Osteoblast (primary cell): ENCODE data around the gene GSTCD. TPM values are rescaled to one million over a fixed set of nuclear protein-coding genes. Genes with fewer than 3 reads are reported as not detected.
A peak's percentile ranks its signal among the peaks of the same experiment; 100 is the strongest.
"Not testable (repeated sequence)": the region's sequence is repeated elsewhere in the genome, so short reads cannot be mapped to it uniquely, and the experiment has no call there.

Experiments
- DNase-seq: peaks from one replicate; pipeline ENCODE4 v3.0.0; 2011; ENCODE audit warnings: low spot score, mixed read lengths; ENCODE audit not compliant: insufficient read length; ENCODE audit errors: missing footprints
- H2AFZ ChIP-seq: 2 replicates; pipeline ENCODE4 v1.6.0; 2011; ENCODE audit warnings: mild to moderate bottlenecking, low read length
- H3K27ac ChIP-seq: 2 replicates; pipeline ENCODE4 v1.5.1; 2011; ENCODE audit warnings: mild to moderate bottlenecking, low read depth, low read length, moderate library complexity
- H3K27me3 ChIP-seq: 2 replicates; pipeline ENCODE4 v1.6.0; 2012; ENCODE audit warnings: mild to moderate bottlenecking, control low read depth, inconsistent platforms, low read length, moderate library complexity; ENCODE audit not compliant: insufficient read depth
- H3K36me3 ChIP-seq: 2 replicates; pipeline ENCODE4 v1.5.1; 2011; ENCODE audit warnings: mild to moderate bottlenecking, low read length, control low read depth, moderate library complexity; ENCODE audit not compliant: insufficient read depth
- H3K4me1 ChIP-seq: 2 replicates; pipeline ENCODE4 v1.5.1; 2011; ENCODE audit warnings: mild to moderate bottlenecking, low read length, control low read depth, moderate library complexity; ENCODE audit not compliant: insufficient read depth
- H3K4me2 ChIP-seq: 2 replicates; pipeline ENCODE4 v1.6.0; 2011; ENCODE audit warnings: mild to moderate bottlenecking, low read length; ENCODE audit not compliant: insufficient read depth
- H3K4me3 ChIP-seq: fragments of 200-600 bp; sonication (generic); 3 replicates; pipeline ENCODE4 v1.5.1; 2012; ENCODE audit warnings: mild to moderate bottlenecking, low read length, inconsistent platforms; ENCODE audit not compliant: insufficient read depth
- H3K79me2 ChIP-seq: 2 replicates; pipeline ENCODE4 v1.6.0; 2012; ENCODE audit warnings: mild to moderate bottlenecking, low read length, control low read depth, inconsistent platforms; ENCODE audit not compliant: insufficient read depth
- H3K9me3 ChIP-seq: 2 replicates; pipeline ENCODE4 v1.5.1; 2011; ENCODE audit warnings: low read depth, low read length, control low read depth
- H4K20me1 ChIP-seq: 2 replicates; pipeline ENCODE4 v1.6.0; 2012; ENCODE audit warnings: mild to moderate bottlenecking, low read length, control low read depth; ENCODE audit not compliant: insufficient read depth
- CTCF ChIP-seq: IDR thresholded peaks from 2 replicates; pipeline ENCODE4 v1.5.1; 2011; ENCODE audit warnings: mild to moderate bottlenecking, low read depth, low read length, moderate library complexity; ENCODE audit errors: extremely low read depth
- total RNA-seq: library from RNA; depleted of rRNA; stranded (reverse); fragments of >200 nt; gene quantifications from 2 replicates; pipeline ENCODE4 v1.2.3, GENCODE V29; 2012

GSTCD gene
- total RNA-seq, 1 donor: 6.9 TPM

- no peaks in the 10 kb centered on the region for H3K4me1 ChIP-seq
- H3K4me2 ChIP-seq: no peak overlapping the region
- H3K4me3 ChIP-seq: no peak overlapping the region
- TF ChIP-seq CTCF: no peak
- H3K36me3 ChIP-seq: no peaks in the 10 kb centered on the region
- no peaks in the 10 kb centered on the region for H3K9me3 ChIP-seq
- H3K27ac ChIP-seq: no peak overlapping the region
- no peaks in the 10 kb centered on the region for H3K79me2 ChIP-seq
- no peak overlapping the region for H2AFZ ChIP-seq
- DNase-seq: no peak
- H3K27me3 ChIP-seq: no peaks in the 10 kb centered on the region
- H4K20me1 ChIP-seq: no peaks in the 10 kb centered on the region
Measured at GRCh38 chr4:105755375-105755774, 46.8 kb downstream of the GSTCD start.

GRCh38 chr4:105758958-105759357 is 50.4 kb downstream of the GSTCD start:
- Histone ChIP-seq H3K27me3 (no peaks in the 10 kb centered on the region), H3K79me2 (no peaks in the 10 kb centered on the region), H3K4me2 (no peak overlapping the region), H2AFZ (no peak overlapping the region), H4K20me1 (no peaks in the 10 kb centered on the region), H3K36me3 (no peaks in the 10 kb centered on the region), H3K9me3 (no peaks in the 10 kb centered on the region), H3K4me3 (no peak overlapping the region), H3K4me1 (no peaks in the 10 kb centered on the region), H3K27ac (no peak overlapping the region)
- no peak for DNase-seq
- TF ChIP-seq CTCF: no peak

- H3K27ac ChIP-seq: no peak overlapping the region
- H3K9me3 ChIP-seq: no peaks in the 10 kb centered on the region
- H2AFZ ChIP-seq: peak overlapping the region; percentile 44
- no peak for DNase-seq
- no peaks in the 10 kb centered on the region for H3K27me3 ChIP-seq
- no peaks in the 10 kb centered on the region for H4K20me1 ChIP-seq
- no peaks in the 10 kb centered on the region for H3K36me3 ChIP-seq
- no peak for TF ChIP-seq CTCF
- no peak overlapping the region for H3K4me2 ChIP-seq
- no peak overlapping the region for H3K4me3 ChIP-seq
- no peaks in the 10 kb centered on the region for H3K79me2 ChIP-seq
- H3K4me1 ChIP-seq: peaks cover 8% of the 10 kb centered on the region
Measured at GRCh38 chr4:105765690-105766407, 57.3 kb downstream of the GSTCD start.

GRCh38 chr4:105767579-105767978 is 59.0 kb downstream of the GSTCD start:
- peaks cover 8% of the 10 kb centered on the region for H3K4me1 ChIP-seq
- DNase-seq: no peak
- no peak overlapping the region for H3K27ac ChIP-seq
- no peak overlapping the region for H3K4me2 ChIP-seq
- no peak for TF ChIP-seq CTCF
- H3K4me3 ChIP-seq: no peak overlapping the region
- H3K27me3 ChIP-seq: no peaks in the 10 kb centered on the region
- no peaks in the 10 kb centered on the region for H3K36me3 ChIP-seq
- H4K20me1 ChIP-seq: no peaks in the 10 kb centered on the region
- no peak overlapping the region for H2AFZ ChIP-seq
- no peaks in the 10 kb centered on the region for H3K79me2 ChIP-seq
- no peaks in the 10 kb centered on the region for H3K9me3 ChIP-seq

GRCh38 chr4:105770524-105770923 is 61.9 kb downstream of the GSTCD start:
- H3K4me1 ChIP-seq, H3K4me2 ChIP-seq, DNase-seq, H3K9me3 ChIP-seq, H3K27ac ChIP-seq, H2AFZ ChIP-seq, H3K4me3 ChIP-seq, H4K20me1 ChIP-seq, H3K36me3 ChIP-seq, H3K27me3 ChIP-seq, H3K79me2 ChIP-seq: not testable (repeated sequence)

GRCh38 chr4:105772065-105772464 is 63.5 kb downstream of the GSTCD start:
- not testable (repeated sequence) for H4K20me1 ChIP-seq, H3K36me3 ChIP-seq, H3K9me3 ChIP-seq, H2AFZ ChIP-seq, H3K27ac ChIP-seq, H3K4me1 ChIP-seq, H3K4me2 ChIP-seq, H3K4me3 ChIP-seq, DNase-seq, H3K79me2 ChIP-seq, H3K27me3 ChIP-seq
